ENCODE results near the gene NUP62. TPM values are rescaled to one million over a fixed set of nuclear protein-coding genes. Genes with fewer than 3 reads are reported as not detected.
"Not testable (repeated sequence)": the region's sequence is repeated elsewhere in the genome, so short reads cannot be mapped to it uniquely, and the experiment has no call there.

Gene NUP62
- total and polyA plus RNA-seq, 4 donors = 16.2 to 45.9 (median 38.0) TPM

DNA sequence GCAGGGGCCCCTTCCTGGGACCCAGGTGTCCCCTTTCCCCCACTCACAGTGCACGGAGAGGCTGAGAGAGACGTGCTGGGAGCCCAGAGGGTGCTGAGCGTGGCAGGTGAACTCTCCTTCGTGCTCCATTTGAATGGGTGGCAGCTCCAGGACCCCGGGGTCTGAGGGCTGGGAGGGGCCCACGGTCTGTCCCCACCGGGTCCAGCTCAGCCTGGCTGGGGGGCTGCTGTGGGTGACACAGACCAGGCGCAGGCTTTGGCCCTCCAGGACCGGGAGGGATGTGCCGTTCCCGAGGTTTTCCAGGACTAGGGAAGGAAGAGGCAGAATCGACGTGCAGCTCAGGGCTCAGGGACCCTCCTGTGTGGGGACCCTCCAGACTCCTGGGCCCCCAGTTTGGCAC, 29.3 kb upstream of the NUP62 start:
- WGBS, 2 donors = 66 to 70% methylated on average over 12 to 13 of the region's 13 CpGs
- H3K4me3 ChIP-seq; H3K27me3 ChIP-seq (ENCODE audit: control insufficient read depth in 3 of 3, insufficient read depth in 3 of 3, low read length in 2 of 3); ATAC-seq (ENCODE audit: insufficient read depth, low FRiP score); H3K36me3 ChIP-seq (ENCODE audit: control insufficient read depth in 4 of 4, insufficient read depth in 4 of 4, low read length in 4 of 4); H3K9me3 ChIP-seq (ENCODE audit: control insufficient read depth in 4 of 4, insufficient read depth in 3 of 4, low read length in 3 of 4); H3K27ac ChIP-seq (ENCODE audit: low read depth in 1 of 2, low read length in 1 of 2); H3K9ac ChIP-seq (ENCODE audit: insufficient read depth in 1 of 2, low read length in 2 of 2); DNase-seq: not testable (repeated sequence)
- peaks cover 0 to 32% (median 10%) of the 10 kb centered on the region in 5 donors for H3K4me1 ChIP-seq (ENCODE audit: control insufficient read depth in 5 of 5, insufficient read depth in 5 of 5, low read length in 5 of 5)

GRCh38 chr19:49958144-49958543, 28.8 kb upstream of the NUP62 start:
- not testable (repeated sequence) for H3K9me3 ChIP-seq (ENCODE audit: control insufficient read depth in 4 of 4, insufficient read depth in 3 of 4, low read length in 3 of 4); H3K27me3 ChIP-seq (ENCODE audit: control insufficient read depth in 3 of 3, insufficient read depth in 3 of 3, low read length in 2 of 3); ATAC-seq (ENCODE audit: insufficient read depth, low FRiP score); H3K27ac ChIP-seq (ENCODE audit: low read depth in 1 of 2, low read length in 1 of 2); H3K36me3 ChIP-seq (ENCODE audit: control insufficient read depth in 4 of 4, insufficient read depth in 4 of 4, low read length in 4 of 4); DNase-seq; H3K9ac ChIP-seq (ENCODE audit: insufficient read depth in 1 of 2, low read length in 2 of 2); H3K4me3 ChIP-seq
- WGBS, 2 donors = 60 to 65% methylated on average over 8 to 9 of the region's 9 CpGs
- peaks cover 0 to 37% (median 10%) of the 10 kb centered on the region in 5 donors for H3K4me1 ChIP-seq (ENCODE audit: control insufficient read depth in 5 of 5, insufficient read depth in 5 of 5, low read length in 5 of 5)

DNA sequence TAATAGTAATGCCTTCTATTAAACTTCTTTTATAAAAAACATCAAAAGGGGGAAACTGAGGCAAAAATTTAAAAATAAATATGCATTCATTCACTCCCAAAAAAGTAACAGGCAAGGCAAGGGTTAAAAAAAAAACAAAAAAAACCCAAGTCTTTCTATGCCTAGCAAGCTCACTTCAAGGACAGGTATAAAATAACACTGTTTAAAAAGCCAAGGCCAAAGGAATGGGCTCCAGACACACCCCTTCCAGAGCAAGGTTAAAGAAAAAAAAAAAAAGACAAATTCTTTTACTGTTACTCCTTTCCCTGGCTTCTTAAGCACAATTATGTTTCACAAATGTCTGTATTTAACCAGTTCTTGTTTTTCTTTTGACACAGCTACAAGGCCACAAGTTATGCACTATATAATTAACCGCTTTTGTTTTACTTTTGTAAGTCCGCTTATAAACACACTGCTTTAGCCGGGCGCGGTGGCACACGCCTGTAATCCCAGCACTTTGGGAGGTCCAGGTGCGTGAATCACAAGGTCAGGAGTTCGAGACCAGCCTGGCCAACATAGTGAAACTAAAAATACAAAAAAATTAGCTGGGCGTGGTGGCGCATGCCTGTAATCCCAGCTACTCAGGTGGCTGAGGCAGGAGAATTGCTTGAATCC, 28.1 kb upstream of the NUP62 start:
- ATAC-seq (ENCODE audit: insufficient read depth, low FRiP score) = no peak
- Histone ChIP-seq H3K27ac (ENCODE audit: low read depth in 1 of 2, low read length in 1 of 2) (no peak overlapping the region), H3K4me1 (ENCODE audit: control insufficient read depth in 5 of 5, insufficient read depth in 5 of 5, low read length in 5 of 5) (peaks cover 0 to 43% (median 10%) of the 10 kb centered on the region in 5 donors), H3K9me3 (ENCODE audit: control insufficient read depth in 4 of 4, insufficient read depth in 3 of 4, low read length in 3 of 4) (no peaks in the 10 kb centered on the region), H3K27me3 (ENCODE audit: control insufficient read depth in 3 of 3, insufficient read depth in 3 of 3, low read length in 2 of 3) (no peaks in the 10 kb centered on the region), H3K9ac (ENCODE audit: insufficient read depth in 1 of 2, low read length in 2 of 2) (no peak overlapping the region), H3K4me3 (no peak overlapping the region), H3K36me3 (ENCODE audit: control insufficient read depth in 4 of 4, insufficient read depth in 4 of 4, low read length in 4 of 4) (no peaks in the 10 kb centered on the region)
- TF ChIP-seq, protein P1, sequence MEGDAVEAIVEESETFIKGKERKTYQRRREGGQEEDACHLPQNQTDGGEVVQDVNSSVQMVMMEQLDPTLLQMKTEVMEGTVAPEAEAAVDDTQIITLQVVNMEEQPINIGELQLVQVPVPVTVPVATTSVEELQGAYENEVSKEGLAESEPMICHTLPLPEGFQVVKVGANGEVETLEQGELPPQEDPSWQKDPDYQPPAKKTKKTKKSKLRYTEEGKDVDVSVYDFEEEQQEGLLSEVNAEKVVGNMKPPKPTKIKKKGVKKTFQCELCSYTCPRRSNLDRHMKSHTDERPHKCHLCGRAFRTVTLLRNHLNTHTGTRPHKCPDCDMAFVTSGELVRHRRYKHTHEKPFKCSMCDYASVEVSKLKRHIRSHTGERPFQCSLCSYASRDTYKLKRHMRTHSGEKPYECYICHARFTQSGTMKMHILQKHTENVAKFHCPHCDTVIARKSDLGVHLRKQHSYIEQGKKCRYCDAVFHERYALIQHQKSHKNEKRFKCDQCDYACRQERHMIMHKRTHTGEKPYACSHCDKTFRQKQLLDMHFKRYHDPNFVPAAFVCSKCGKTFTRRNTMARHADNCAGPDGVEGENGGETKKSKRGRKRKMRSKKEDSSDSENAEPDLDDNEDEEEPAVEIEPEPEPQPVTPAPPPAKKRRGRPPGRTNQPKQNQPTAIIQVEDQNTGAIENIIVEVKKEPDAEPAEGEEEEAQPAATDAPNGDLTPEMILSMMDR (IDR thresholded peaks at IDR 0.05; ENCODE audit: control extremely low read depth, extremely low read depth) = no peak
- DNase-seq = peak in 1 of 3 donors; percentile 30
- WGBS, 2 donors = 70 to 78% methylated on average over 10 of the region's 10 CpGs

DNA sequence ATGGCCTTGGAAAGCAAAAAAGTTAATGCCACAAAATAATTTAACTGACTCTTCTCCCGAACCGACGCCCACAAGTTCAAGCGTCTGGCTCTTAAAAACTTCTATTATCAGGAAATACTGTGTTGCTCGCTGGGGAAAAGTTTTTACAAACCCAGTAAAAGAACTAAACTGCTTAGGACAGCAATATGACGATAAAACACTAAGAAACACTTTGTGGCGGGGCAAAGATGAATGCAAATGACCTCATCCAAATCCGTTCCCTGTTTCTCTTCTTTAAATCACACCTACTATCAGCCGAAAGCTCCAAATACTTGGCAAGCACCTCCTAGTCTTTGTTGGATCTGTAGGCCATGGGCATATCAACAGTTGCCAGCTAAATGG, 26.8 kb upstream of the NUP62 start:
- no peak for ATAC-seq (ENCODE audit: insufficient read depth, low FRiP score)
- Histone ChIP-seq H3K9ac (ENCODE audit: insufficient read depth in 1 of 2, low read length in 2 of 2) (no peak overlapping the region), H3K27ac (ENCODE audit: low read depth in 1 of 2, low read length in 1 of 2) (no peak overlapping the region), H3K36me3 (ENCODE audit: control insufficient read depth in 4 of 4, insufficient read depth in 4 of 4, low read length in 4 of 4) (no peaks in the 10 kb centered on the region), H3K9me3 (ENCODE audit: control insufficient read depth in 4 of 4, insufficient read depth in 3 of 4, low read length in 3 of 4) (no peaks in the 10 kb centered on the region), H3K27me3 (ENCODE audit: control insufficient read depth in 3 of 3, insufficient read depth in 3 of 3, low read length in 2 of 3) (no peaks in the 10 kb centered on the region), H3K4me3 (no peak overlapping the region), H3K4me1 (ENCODE audit: control insufficient read depth in 5 of 5, insufficient read depth in 5 of 5, low read length in 5 of 5) (peaks cover 0 to 47% (median 13%) of the 10 kb centered on the region in 5 donors)
- TF ChIP-seq, protein P1 (IDR thresholded peaks at IDR 0.05; ENCODE audit: control extremely low read depth, extremely low read depth) = no peak
- DNase-seq = peak in 2 of 3 donors; percentile 47 to 55
- 65 to 77% methylated on average over 9 of the region's 9 CpGs for WGBS, 2 donors

All from lung (tissue), 12 donors.